Measurements from ENCODE around the gene LPAR3. TPM values are rescaled to one million over a fixed set of nuclear protein-coding genes. Genes with fewer than 3 reads are reported as not detected.

LPAR3 gene
- total and polyA plus RNA-seq, 12 donors = 4.7 to 17.3 (median 10.7) TPM

DNA sequence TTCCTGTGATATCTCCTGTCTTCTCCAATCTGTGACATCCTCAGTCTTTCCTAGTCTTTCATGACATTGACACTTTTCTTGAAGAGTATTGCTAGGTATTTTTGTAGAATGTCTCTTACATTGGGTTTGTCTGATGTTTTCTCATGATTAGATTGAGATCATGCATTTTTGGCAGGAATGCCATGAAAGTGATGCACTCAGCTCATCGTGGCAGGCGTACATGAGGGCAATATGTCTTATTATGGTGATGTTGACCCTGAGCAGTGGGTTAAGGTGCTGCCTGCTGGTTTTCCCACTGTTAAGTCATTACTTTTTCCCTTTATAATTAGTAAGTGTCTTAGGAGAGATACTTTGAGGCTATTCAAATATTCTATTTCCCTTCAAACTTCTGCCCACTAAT is 122.5 kb downstream of the LPAR3 start:
- no peaks in the 10 kb centered on the region for H3K4me1 ChIP-seq
- no peak overlapping the region for H3K27ac ChIP-seq
- DNase-seq (no peak), ATAC-seq (no peak)
- H3K4me3 ChIP-seq = no peak overlapping the region
- intact Hi-C loops (cut with DNase I) = loop anchor here in 8 of 10 donors (5.0 to 10.0 kb wide), 8 partner anchors 164 to 866 kb away; partner anchors contain the start of gene PRKACB (in 1 of the 8)
- H3K27me3 ChIP-seq = peaks cover 0 to 6% (median under 1%) of the 10 kb centered on the region in 7 donors
- no peaks in the 10 kb centered on the region for H3K36me3 ChIP-seq
- TF ChIP-seq, protein P1, sequence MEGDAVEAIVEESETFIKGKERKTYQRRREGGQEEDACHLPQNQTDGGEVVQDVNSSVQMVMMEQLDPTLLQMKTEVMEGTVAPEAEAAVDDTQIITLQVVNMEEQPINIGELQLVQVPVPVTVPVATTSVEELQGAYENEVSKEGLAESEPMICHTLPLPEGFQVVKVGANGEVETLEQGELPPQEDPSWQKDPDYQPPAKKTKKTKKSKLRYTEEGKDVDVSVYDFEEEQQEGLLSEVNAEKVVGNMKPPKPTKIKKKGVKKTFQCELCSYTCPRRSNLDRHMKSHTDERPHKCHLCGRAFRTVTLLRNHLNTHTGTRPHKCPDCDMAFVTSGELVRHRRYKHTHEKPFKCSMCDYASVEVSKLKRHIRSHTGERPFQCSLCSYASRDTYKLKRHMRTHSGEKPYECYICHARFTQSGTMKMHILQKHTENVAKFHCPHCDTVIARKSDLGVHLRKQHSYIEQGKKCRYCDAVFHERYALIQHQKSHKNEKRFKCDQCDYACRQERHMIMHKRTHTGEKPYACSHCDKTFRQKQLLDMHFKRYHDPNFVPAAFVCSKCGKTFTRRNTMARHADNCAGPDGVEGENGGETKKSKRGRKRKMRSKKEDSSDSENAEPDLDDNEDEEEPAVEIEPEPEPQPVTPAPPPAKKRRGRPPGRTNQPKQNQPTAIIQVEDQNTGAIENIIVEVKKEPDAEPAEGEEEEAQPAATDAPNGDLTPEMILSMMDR (IDR thresholded peaks at IDR 0.05) = no peak
- 91 to 94% methylated on average over 2 of the region's 2 CpGs for WGBS, 2 donors
- H3K9me3 ChIP-seq = no peaks in the 10 kb centered on the region

DNA sequence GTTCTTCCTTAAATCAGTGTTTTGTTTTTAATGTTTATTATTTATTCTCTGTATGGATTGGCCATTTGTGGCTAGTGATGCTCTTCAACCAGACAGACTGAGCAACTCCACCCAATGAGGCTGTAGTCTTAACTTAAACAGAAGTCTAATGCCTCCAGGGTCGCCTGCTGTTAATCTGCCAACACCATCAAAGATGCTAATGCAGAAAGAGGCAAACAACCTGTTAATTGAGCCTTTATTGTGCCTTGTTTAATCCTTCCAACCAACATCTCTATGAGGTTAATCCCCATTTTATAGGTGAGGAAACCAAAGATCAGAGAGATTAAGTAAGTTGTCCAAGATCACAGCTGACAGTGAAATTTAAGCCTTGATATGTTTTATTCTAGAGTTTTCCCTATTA is 123.4 kb downstream of the LPAR3 start:
- Histone ChIP-seq H3K27me3 (peaks cover 0 to 9% (median 7%) of the 10 kb centered on the region in 7 donors), H3K4me1 (no peaks in the 10 kb centered on the region), H3K27ac (no peak overlapping the region), H3K36me3 (no peaks in the 10 kb centered on the region), H3K9me3 (no peaks in the 10 kb centered on the region), H3K4me3 (no peak overlapping the region)
- DNase-seq (no peak), ATAC-seq (no peak)
- WGBS, 2 donors = 69 to 84% methylated on average over 1 of the region's 1 CpG
- intact Hi-C loops (cut with DNase I) = loop anchor here in 8 of 10 donors (5.0 to 10.0 kb wide), 8 partner anchors 165 to 865 kb away; partner anchors contain the start of gene PRKACB (in 1 of the 8)
- TF ChIP-seq, protein P1 (IDR thresholded peaks at IDR 0.05) = no peak

DNA sequence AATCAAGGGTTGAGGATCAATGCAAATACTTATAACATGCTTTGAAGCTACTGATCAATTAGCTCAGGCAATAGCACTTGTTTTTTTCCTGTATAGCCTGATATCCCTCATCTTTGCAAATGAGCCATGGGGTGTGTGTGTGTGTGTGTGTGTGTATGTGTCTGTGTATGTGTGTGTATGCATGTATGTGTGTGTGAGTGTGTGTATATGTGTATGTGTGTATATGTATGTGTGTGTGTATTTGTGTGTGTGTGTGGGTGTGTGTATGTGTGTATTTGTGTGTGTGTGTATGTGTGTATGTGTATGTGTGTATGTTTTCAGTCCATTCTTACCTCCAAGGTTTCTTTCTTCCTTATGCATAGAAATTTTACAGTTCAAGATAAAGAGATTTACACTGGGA is 124.4 kb downstream of the LPAR3 start:
- Histone ChIP-seq H3K4me1 (no peaks in the 10 kb centered on the region), H3K27ac (no peak overlapping the region), H3K36me3 (no peaks in the 10 kb centered on the region), H3K4me3 (no peak overlapping the region), H3K27me3 (peaks cover 0 to 18% (median 7%) of the 10 kb centered on the region in 7 donors), H3K9me3 (no peaks in the 10 kb centered on the region)
- TF ChIP-seq, protein P1 (IDR thresholded peaks at IDR 0.05) = no peak
- DNase-seq = no peak
- intact Hi-C loops (cut with DNase I) = loop anchor here in 1 of 10 donors (5.0 kb wide), 1 partner anchor 169 kb away; no protein-coding TSS in a partner anchor
- no peak for ATAC-seq

DNA sequence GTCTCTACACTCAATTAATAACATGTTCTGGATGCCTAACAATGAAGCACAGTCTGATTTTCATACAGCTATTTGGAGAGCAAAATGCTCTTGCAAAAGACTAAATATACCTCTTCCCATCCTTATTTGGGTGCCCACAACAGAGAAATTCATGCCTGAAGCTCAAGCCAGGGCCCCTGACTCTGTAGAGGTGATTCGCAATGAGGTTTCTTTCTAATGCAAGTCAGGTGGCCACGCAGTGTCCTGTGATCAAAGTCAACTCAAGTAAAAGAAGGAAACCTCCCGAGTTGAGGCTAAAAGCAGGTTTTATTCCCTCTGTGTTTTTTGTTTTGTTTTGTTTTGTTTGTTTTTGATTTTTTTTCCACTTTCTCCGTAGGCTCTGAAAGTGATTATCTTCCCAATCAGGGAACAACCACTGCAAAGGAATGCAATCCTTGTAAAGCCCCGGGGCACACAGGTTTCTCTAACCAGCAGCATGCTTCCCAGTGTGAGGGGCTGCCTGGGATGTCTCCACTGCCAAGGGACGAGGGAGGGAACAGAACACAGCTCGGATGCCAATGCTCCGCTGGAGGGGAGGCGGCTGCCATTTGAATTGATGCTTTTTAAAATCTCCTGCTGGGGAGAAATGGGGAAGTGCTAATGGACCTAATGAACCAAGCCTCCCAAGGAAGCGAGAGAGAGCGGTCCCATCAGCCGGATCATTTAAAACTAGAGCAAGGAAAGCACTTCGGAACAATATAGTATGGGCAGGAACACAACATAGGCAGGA is 128.9 kb downstream of the LPAR3 start:
- H3K4me3 ChIP-seq = no peak overlapping the region
- H3K36me3 ChIP-seq = no peaks in the 10 kb centered on the region
- peaks cover 0 to 8% (median 5%) of the 10 kb centered on the region in 9 donors for H3K4me1 ChIP-seq
- 49 to 57% methylated on average over 13 of the region's 13 CpGs for WGBS, 2 donors
- ATAC-seq = no peak
- intact Hi-C loops (cut with DNase I) = loop anchor here in 1 of 10 donors (5.0 kb wide), 1 partner anchor 168 kb away; no protein-coding TSS in a partner anchor
- peaks cover 0 to 18% (median 7%) of the 10 kb centered on the region in 7 donors for H3K27me3 ChIP-seq
- H3K27ac ChIP-seq = no peak overlapping the region
- no peaks in the 10 kb centered on the region for H3K9me3 ChIP-seq
- TF ChIP-seq, protein P1 (IDR thresholded peaks at IDR 0.05) = no peak
- no peak for DNase-seq
